WI38 (cell line): ENCODE results near the gene DNAH14.
"Not testable (repeated sequence)": the region's sequence is repeated elsewhere in the genome, so short reads cannot be mapped to it uniquely, and the experiment has no call there.

ENCODE experiments used
- H3K4me3 ChIP-seq: 2 replicates; pipeline ENCODE4 v1.5.1; 2011; ENCODE audit warnings: low read depth, mild to moderate bottlenecking, control low read depth, low read length
- CTCF ChIP-seq: IDR thresholded peaks from 2 replicates; pipeline ENCODE4 v1.5.1; 2012; ENCODE audit warnings: low read depth, mild to moderate bottlenecking, control low read depth, low read length

Gene DNAH14

GRCh38 chr1:224922404-224923164, 6.9 kb upstream of the DNAH14 start:
- H3K4me3 ChIP-seq, result no peak overlapping the region
- peak; percentile 49 for TF ChIP-seq CTCF

DNA sequence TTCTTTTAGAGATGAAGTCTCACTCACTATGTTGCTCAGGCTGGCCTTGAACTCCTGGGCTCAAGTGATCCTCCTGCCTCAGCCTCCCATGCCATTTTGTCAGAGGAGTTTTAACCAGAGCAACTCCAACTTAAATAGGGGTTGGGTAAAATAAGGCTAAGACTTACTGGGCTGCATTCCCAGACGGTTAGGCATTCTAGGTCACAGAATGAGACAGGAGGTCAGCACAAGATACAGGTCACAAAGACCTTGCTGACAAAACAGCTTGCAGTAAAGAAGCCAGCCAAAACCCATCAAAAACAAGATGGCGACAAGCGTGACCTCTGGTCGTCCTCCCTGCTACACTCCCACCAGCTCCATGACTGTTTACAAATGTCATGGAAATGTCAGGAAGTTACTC, 5.7 kb upstream of the DNAH14 start:
- no peak overlapping the region for H3K4me3 ChIP-seq
- no peak for TF ChIP-seq CTCF

DNA sequence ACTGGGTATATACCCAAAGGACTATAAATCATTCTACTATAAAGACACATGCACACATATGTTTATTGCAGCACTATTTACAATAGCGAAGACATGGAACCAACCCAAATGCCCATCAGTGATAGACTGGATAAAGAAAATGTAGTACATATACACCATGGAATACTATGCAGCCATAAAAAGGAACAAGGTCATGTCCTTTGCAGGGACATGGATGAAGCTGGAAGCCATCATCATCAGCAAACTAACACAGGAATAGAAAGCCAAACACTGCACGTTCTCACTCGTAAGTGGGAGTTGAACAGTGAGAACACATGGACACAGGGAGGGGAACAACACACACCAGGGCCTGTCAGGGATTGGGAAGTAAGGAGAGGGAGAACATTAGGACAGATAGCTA, 1.8 kb upstream of the DNAH14 start:
- H3K4me3 ChIP-seq, result not testable (repeated sequence)

- TF ChIP-seq CTCF, result no peak
- H3K4me3 ChIP-seq, result no peak overlapping the region
These were observed 569 bp upstream of the DNAH14 start for GRCh38 chr1:224928906-224929305.

- no peak overlapping the region for H3K4me3 ChIP-seq
- no peak for TF ChIP-seq CTCF
These were observed 2.1 kb downstream of the DNAH14 start for GRCh38 chr1:224931605-224932004.

GRCh38 chr1:224932607-224933249, 3.3 kb downstream of the DNAH14 start:
- no peak for TF ChIP-seq CTCF
- H3K4me3 ChIP-seq, result no peak overlapping the region

- TF ChIP-seq CTCF, result no peak
- no peak overlapping the region for H3K4me3 ChIP-seq
These were observed 4.1 kb downstream of the DNAH14 start for GRCh38 chr1:224933584-224933983.
